Activated naive CD8-positive, alpha-beta T cell treated with anti-CD3 and anti-CD28 coated beads, Interleukin-2, amount 10 ng/mL, durations not matched to agents 7 days and 5 days (primary cell): ENCODE measurements around the gene TMSB4X. TPM values are rescaled to one million over a fixed set of nuclear protein-coding genes. Genes with fewer than 3 reads are reported as not detected.
A peak's percentile ranks its signal among the peaks of the same experiment; 100 is the strongest.
"Not testable (repeated sequence)": the region's sequence is repeated elsewhere in the genome, so short reads cannot be mapped to it uniquely, and the experiment has no call there.

Source experiments
- ATAC-seq: fragments of 150-1000 bp; cut with Tn5 transposase; one replicate; pipeline ENCODE4 v1.10.0; 2021; ENCODE audit warnings: low read depth, moderate library complexity
- POLR2A ChIA-PET: fragments of 350-600 bp; sonication (Branson Sonifier 250); formaldehyde crosslinking; loops from one replicate; lab custom pipeline; 2021; ENCODE audit warnings: antibody characterized with exemption; lab: Charles Lee
- DNase-seq: peaks from one replicate; pipeline ENCODE4 v3.0.0; 2021
- H3K27ac Mint-ChIP-seq: one replicate; pipeline ENCODE4 v1.8.0; 2022; ENCODE audit warnings: mild to moderate bottlenecking, mixed read lengths
- H3K27me3 Mint-ChIP-seq: one replicate; pipeline ENCODE4 v1.8.0; 2022; ENCODE audit warnings: mild to moderate bottlenecking, moderate library complexity, mixed read lengths
- H3K36me3 Mint-ChIP-seq: one replicate; pipeline ENCODE4 v1.8.0; 2021; ENCODE audit warnings: mild to moderate bottlenecking, mixed read lengths
- H3K4me1 Mint-ChIP-seq: one replicate; pipeline ENCODE4 v1.8.0; 2021; ENCODE audit warnings: mixed read lengths
- H3K4me3 Mint-ChIP-seq: one replicate; pipeline ENCODE4 v1.8.0; 2022; ENCODE audit warnings: mild to moderate bottlenecking, moderate library complexity, mixed read lengths
- H3K9me3 Mint-ChIP-seq: one replicate; pipeline ENCODE4 v1.8.0; 2021; ENCODE audit warnings: mixed read lengths
- total RNA-seq, 2 experiments: library from RNA; stranded (reverse); gene quantifications; one replicate each; pipeline ENCODE4 v1.2.3, GENCODE V29; 2021

TMSB4X gene
- total RNA-seq, 2 experiments from 2014 or later = 8,001 to 8,464 TPM

DNA sequence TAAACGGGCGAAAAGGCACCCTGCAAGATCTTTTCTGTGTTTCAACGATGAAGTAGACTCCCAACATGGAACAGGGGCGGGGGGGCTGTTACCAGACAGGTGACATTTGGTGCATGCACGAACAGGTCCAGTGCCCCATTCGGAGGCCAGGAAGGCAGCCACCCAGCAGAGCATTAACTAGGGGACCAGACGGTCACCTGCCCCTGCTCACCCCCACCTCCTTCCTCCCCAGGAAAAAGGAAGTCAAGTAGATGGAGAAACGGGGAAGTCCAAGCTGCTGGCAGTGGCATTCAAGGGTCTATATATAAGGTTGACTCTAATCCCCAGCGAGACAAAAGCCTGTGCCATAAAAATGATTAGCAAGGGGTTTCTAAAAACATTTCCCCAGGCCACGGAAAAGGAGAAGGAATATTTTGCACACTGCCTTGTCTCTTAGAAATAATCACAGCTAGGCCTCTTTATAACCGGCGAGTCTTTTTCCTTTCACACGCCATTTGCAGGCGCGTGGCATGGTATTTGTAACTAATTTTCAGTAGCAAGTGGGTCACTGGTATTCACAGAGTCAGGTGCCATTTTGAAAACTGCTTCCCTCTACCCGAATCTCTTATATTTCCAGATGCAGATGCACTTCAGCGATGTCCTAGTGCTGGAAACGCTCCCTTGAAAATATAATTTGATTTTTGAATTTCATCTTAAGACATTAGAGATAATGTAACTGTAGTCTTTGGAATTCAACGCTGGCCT lies 1.2 kb upstream of the TMSB4X start:
- H3K27me3 Mint-ChIP-seq = no peaks in the 10 kb centered on the region
- ATAC-seq (peak; percentile 2), DNase-seq (peak; percentile 59)
- POLR2A ChIA-PET = interaction anchor here (1.1 to 20.9 kb wide), 10 partner anchors 8 to 761 kb away, joined by 3 to 942 read pairs (median 10); partner anchors contain the start of gene OFD1
- H3K36me3 Mint-ChIP-seq = peaks cover 36% of the 10 kb centered on the region
- peaks cover 40% of the 10 kb centered on the region for H3K4me1 Mint-ChIP-seq
- no peaks in the 10 kb centered on the region for H3K9me3 Mint-ChIP-seq
- peak overlapping the region; percentile 98 for H3K27ac Mint-ChIP-seq
- H3K4me3 Mint-ChIP-seq = peak overlapping the region; percentile 97

GRCh38 chrX:12974305-12974795 lies 560 bp upstream of the TMSB4X start:
- H3K27me3 Mint-ChIP-seq = no peaks in the 10 kb centered on the region

GRCh38 chrX:12975670-12975965 lies 708 bp downstream of the TMSB4X start:
- DNase-seq = no peak
- ATAC-seq = no peak

More at GRCh38 chrX:12974305-12974795, 560 bp upstream of the TMSB4X start:
- Mint-ChIP-seq H3K4me1 (peaks cover 38% of the 10 kb centered on the region), H3K36me3 (peaks cover 36% of the 10 kb centered on the region), H3K4me3 (peak overlapping the region; percentile 97), H3K27ac (peak overlapping the region; percentile 98), H3K9me3 (no peaks in the 10 kb centered on the region)
- POLR2A ChIA-PET = interaction anchor here (1.1 to 20.9 kb wide), 9 partner anchors 9 to 761 kb away, joined by 3 to 942 read pairs (median 12); partner anchors contain the start of gene OFD1
- ATAC-seq (peak; percentile 14), DNase-seq (peak; percentile 56)

DNA sequence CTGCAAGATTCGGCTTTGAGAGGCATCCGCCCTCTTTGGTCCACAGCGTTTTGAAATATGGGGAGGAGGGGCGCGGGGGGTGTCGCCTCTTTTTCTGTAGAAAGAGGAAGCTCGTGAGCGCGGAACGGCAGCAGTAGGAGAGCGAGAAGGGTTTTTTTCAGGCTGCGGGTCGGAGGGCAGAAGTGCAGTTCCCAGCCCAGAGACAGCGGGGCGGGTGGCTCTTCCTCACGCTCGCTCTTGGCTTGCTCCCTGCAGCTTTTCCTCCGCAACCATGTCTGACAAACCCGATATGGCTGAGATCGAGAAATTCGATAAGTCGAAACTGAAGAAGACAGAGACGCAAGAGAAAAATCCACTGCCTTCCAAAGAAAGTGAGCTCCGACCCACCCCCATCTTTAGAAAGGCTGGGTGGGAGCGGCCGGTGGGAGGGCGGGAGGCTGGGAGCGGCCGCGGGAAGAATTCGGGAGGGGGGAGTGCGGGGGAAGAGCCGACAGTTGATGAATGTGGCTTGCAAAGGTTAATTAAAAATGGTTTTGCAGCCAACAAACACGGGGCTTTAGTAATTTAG lies 1.2 kb downstream of the TMSB4X start:
- POLR2A ChIA-PET = interaction anchor here (0.9 to 20.9 kb wide), 9 partner anchors 7 to 512 kb away, joined by 3 to 942 read pairs (median 12); no protein-coding TSS in a partner anchor
- Mint-ChIP-seq H3K36me3 (peaks cover 36% of the 10 kb centered on the region), H3K27ac (peak overlapping the region; percentile 98), H3K4me3 (peak overlapping the region; percentile 97), H3K4me1 (peaks cover 34% of the 10 kb centered on the region), H3K27me3 (no peaks in the 10 kb centered on the region), H3K9me3 (no peaks in the 10 kb centered on the region)
- DNase-seq (peak; percentile 46), ATAC-seq (no peak)

More at GRCh38 chrX:12975670-12975965, 708 bp downstream of the TMSB4X start:
- H3K4me3 Mint-ChIP-seq = peak overlapping the region; percentile 97
- no peaks in the 10 kb centered on the region for H3K9me3 Mint-ChIP-seq
- H3K27me3 Mint-ChIP-seq = no peaks in the 10 kb centered on the region
- H3K27ac Mint-ChIP-seq = peak overlapping the region; percentile 98
- peaks cover 37% of the 10 kb centered on the region for H3K4me1 Mint-ChIP-seq
- H3K36me3 Mint-ChIP-seq = peaks cover 36% of the 10 kb centered on the region
- POLR2A ChIA-PET = interaction anchor here (0.9 to 20.9 kb wide), 10 partner anchors 6 to 759 kb away, joined by 3 to 942 read pairs (median 9); partner anchors contain the start of gene OFD1

GRCh38 chrX:12976819-12977732 lies 2.2 kb downstream of the TMSB4X start:
- Mint-ChIP-seq H3K36me3 (peaks cover 36% of the 10 kb centered on the region), H3K4me1 (peaks cover 35% of the 10 kb centered on the region), H3K4me3 (peak overlapping the region; percentile 97), H3K27ac (peak overlapping the region; percentile 98)
- H3K9me3 Mint-ChIP-seq, DNase-seq, H3K27me3 Mint-ChIP-seq, ATAC-seq: not testable (repeated sequence)
- POLR2A ChIA-PET = interaction anchor here (0.7 to 20.9 kb wide), 13 partner anchors 8 to 497 kb away, joined by 3 to 942 read pairs (median 6); no protein-coding TSS in a partner anchor

- Mint-ChIP-seq H3K27me3 (no peaks in the 10 kb centered on the region), H3K4me3 (peak overlapping the region; percentile 97), H3K4me1 (peaks cover 37% of the 10 kb centered on the region), H3K27ac (peak overlapping the region; percentile 98), H3K36me3 (peaks cover 32% of the 10 kb centered on the region), H3K9me3 (no peaks in the 10 kb centered on the region)
- no peak for DNase-seq
- POLR2A ChIA-PET = interaction anchor here (0.7 to 20.9 kb wide), 13 partner anchors 8 to 757 kb away, joined by 3 to 942 read pairs (median 5); partner anchors contain the start of genes OFD1 and TRAPPC2
- no peak for ATAC-seq
Observed at GRCh38 chrX:12977761-12978204, 2.9 kb downstream of the TMSB4X start.

- H3K27ac Mint-ChIP-seq = peak overlapping the region; percentile 98
- peak overlapping the region; percentile 97 for H3K4me3 Mint-ChIP-seq
- peak; percentile 55 for ATAC-seq
- H3K4me1 Mint-ChIP-seq = peaks cover 39% of the 10 kb centered on the region
- H3K36me3 Mint-ChIP-seq = peaks cover 32% of the 10 kb centered on the region
- no peaks in the 10 kb centered on the region for H3K9me3 Mint-ChIP-seq
- no peak for DNase-seq
- POLR2A ChIA-PET = interaction anchor here (0.7 to 20.9 kb wide), 16 partner anchors 9 to 756 kb away, joined by 3 to 942 read pairs (median 4); partner anchors contain the start of genes OFD1 and TRAPPC2
- H3K27me3 Mint-ChIP-seq = no peaks in the 10 kb centered on the region
Observed at GRCh38 chrX:12978205-12979025, 3.5 kb downstream of the TMSB4X start.

GRCh38 chrX:12979026-12979607 lies 4.2 kb downstream of the TMSB4X start:
- peaks cover 46% of the 10 kb centered on the region for H3K4me1 Mint-ChIP-seq
- ATAC-seq (no peak), DNase-seq (no peak)
- H3K36me3 Mint-ChIP-seq = peaks cover 32% of the 10 kb centered on the region
- H3K27me3 Mint-ChIP-seq = peaks cover 2% of the 10 kb centered on the region
- H3K4me3 Mint-ChIP-seq = peak overlapping the region; percentile 97
- H3K9me3 Mint-ChIP-seq = no peaks in the 10 kb centered on the region
- peak overlapping the region; percentile 98 for H3K27ac Mint-ChIP-seq
- POLR2A ChIA-PET = interaction anchor here (0.7 to 20.9 kb wide), 14 partner anchors 9 to 756 kb away, joined by 3 to 942 read pairs (median 6); partner anchors contain the start of genes OFD1 and TRAPPC2

- H3K4me3 Mint-ChIP-seq = peak overlapping the region; percentile 97
Observed at GRCh38 chrX:12979616-12980015, 4.7 kb downstream of the TMSB4X start.

GRCh38 chrX:12980039-12980438 lies 5.1 kb downstream of the TMSB4X start:
- POLR2A ChIA-PET = interaction anchor here (1.1 to 20.9 kb wide), 6 partner anchors 11 to 107 kb away, joined by 3 to 942 read pairs (median 86); no protein-coding TSS in a partner anchor
- H3K27me3 Mint-ChIP-seq, ATAC-seq, DNase-seq, H3K9me3 Mint-ChIP-seq: not testable (repeated sequence)
- Mint-ChIP-seq H3K27ac (peak overlapping the region; percentile 98), H3K36me3 (peaks cover 29% of the 10 kb centered on the region), H3K4me1 (peaks cover 52% of the 10 kb centered on the region), H3K4me3 (peak overlapping the region; percentile 97)

More at GRCh38 chrX:12979616-12980015, 4.7 kb downstream of the TMSB4X start:
- DNase-seq (no peak), ATAC-seq (no peak)
- Mint-ChIP-seq H3K4me1 (peaks cover 51% of the 10 kb centered on the region), H3K36me3 (peaks cover 32% of the 10 kb centered on the region), H3K9me3 (no peaks in the 10 kb centered on the region), H3K27me3 (peaks cover 2% of the 10 kb centered on the region), H3K27ac (peak overlapping the region; percentile 98)
- POLR2A ChIA-PET = interaction anchor here (1.1 to 20.9 kb wide), 8 partner anchors 10 to 508 kb away, joined by 4 to 942 read pairs (median 38); no protein-coding TSS in a partner anchor

GRCh38 chrX:12981880-12982279 lies 7.0 kb downstream of the TMSB4X start:
- Mint-ChIP-seq H3K4me3 (peak overlapping the region; percentile 70), H3K9me3 (peaks cover 4% of the 10 kb centered on the region), H3K27ac (peak overlapping the region; percentile 83), H3K4me1 (peaks cover 61% of the 10 kb centered on the region), H3K27me3 (peaks cover 2% of the 10 kb centered on the region), H3K36me3 (peaks cover 22% of the 10 kb centered on the region)
- no peak for ATAC-seq
- no peak for DNase-seq
- POLR2A ChIA-PET = interaction anchor here (0.6 to 20.9 kb wide), 6 partner anchors 12 to 106 kb away, joined by 3 to 768 read pairs (median 8); no protein-coding TSS in a partner anchor
